Vagina (tissue), 2 donors: ENCODE results near the gene ZBTB20. TPM values are rescaled to one million over a fixed set of nuclear protein-coding genes. Genes with fewer than 3 reads are reported as not detected.

Source experiments
- DNase-seq, 2 donors: peaks; one replicate each; pipeline ENCODE4 v3.0.0-alpha.2; 2017; ENCODE audit errors: extremely low spot score in 2 of 2
- H3K27ac ChIP-seq: fragments of 200-600 bp; sonication (generic); one replicate; pipeline ENCODE4 v1.5.1; 2019
- H3K27me3 ChIP-seq: fragments of 200-600 bp; sonication (generic); one replicate; pipeline ENCODE4 v1.5.1; 2019
- H3K36me3 ChIP-seq, 2 donors: fragments of 200-600 bp; sonication (generic); one replicate each; pipeline ENCODE4 v1.5.1; 2017 to 2019
- H3K4me1 ChIP-seq: fragments of 200-600 bp; sonication (generic); one replicate; pipeline ENCODE4 v1.5.1; 2019
- H3K4me3 ChIP-seq, 2 donors: fragments of 200-600 bp; sonication (generic); 1 replicate in 1 of 2; 2 replicates in 1 of 2; pipeline ENCODE4 v1.5.1; 2016 to 2019
- H3K9me3 ChIP-seq: fragments of 200-600 bp; sonication (generic); one replicate; pipeline ENCODE4 v1.5.1; 2019
- CTCF ChIP-seq, 3 experiments: fragments of 450-650 bp in 2 of 3; fragments of 200-600 bp in 1 of 3; sonication (generic) in 1 of 3; IDR thresholded peaks; one replicate each; pipeline ENCODE4 v1.5.1; 2017 to 2019; ENCODE audit warnings: antibody characterized with exemption in 3 of 3, mild to moderate bottlenecking in 2 of 3, moderate library complexity in 2 of 3
- POLR2A ChIP-seq, 2 donors: fragments of 450-650 bp; IDR thresholded peaks; one replicate each; pipeline ENCODE4 v1.6.1; 2017; ENCODE audit warnings: antibody characterized with exemption in 2 of 2, mild to moderate bottlenecking in 2 of 2, moderate library complexity in 2 of 2
- POLR2AphosphoS5 ChIP-seq, 2 donors: sonication (generic); formaldehyde crosslinking; IDR thresholded peaks; one replicate each; pipeline ENCODE4 v1.9.0; 2017; ENCODE audit warnings: antibody characterized with exemption in 2 of 2, mild to moderate bottlenecking in 2 of 2, low read depth in 1 of 2; ENCODE audit not compliant: insufficient read depth in 1 of 2
- intact Hi-C: fragments of 100-400 bp; cut with DNase I; formaldehyde crosslinking; loops from one replicate; pipeline ENCODE4 v1.15.1; 2023
- total RNA-seq: library from RNA; depleted of rRNA; stranded (reverse); fragments of >200 nt; gene quantifications from one replicate; pipeline ENCODE4 v1.2.3, GENCODE V29; 2016

ZBTB20 gene
- total RNA-seq, 1 donor from 2014 or later: 64.8 TPM

GRCh38 chr3:114469070-114469469 lies 678.0 kb downstream of the ZBTB20 start:
- H3K9me3 ChIP-seq: no peaks in the 10 kb centered on the region
- no peaks in the 10 kb centered on the region for H3K4me1 ChIP-seq
- no peaks in the 10 kb centered on the region for H3K27me3 ChIP-seq
- no peaks in the 10 kb centered on the region for H3K36me3 ChIP-seq
- no peak for TF ChIP-seq POLR2AphosphoS5 (IDR thresholded peaks at IDR 0.05; ENCODE audit: insufficient read depth in 1 of 2, low read depth in 1 of 2)
- TF ChIP-seq CTCF (IDR thresholded peaks at IDR 0.05): no peak
- TF ChIP-seq POLR2A (IDR thresholded peaks at IDR 0.05): no peak
- no peak overlapping the region for H3K27ac ChIP-seq
- H3K4me3 ChIP-seq: no peak overlapping the region
- no peak for DNase-seq
- intact Hi-C loops: no loop called here

GRCh38 chr3:114466816-114467215 lies 680.3 kb downstream of the ZBTB20 start:
- intact Hi-C loops: no loop called here
- no peak overlapping the region for H3K27ac ChIP-seq
- H3K4me1 ChIP-seq: no peaks in the 10 kb centered on the region
- H3K27me3 ChIP-seq: no peaks in the 10 kb centered on the region
- H3K9me3 ChIP-seq: no peaks in the 10 kb centered on the region
- TF ChIP-seq CTCF (IDR thresholded peaks at IDR 0.05) (no peak), POLR2A (IDR thresholded peaks at IDR 0.05) (no peak), POLR2AphosphoS5 (IDR thresholded peaks at IDR 0.05; ENCODE audit: insufficient read depth in 1 of 2, low read depth in 1 of 2) (no peak)
- H3K4me3 ChIP-seq: no peak overlapping the region
- DNase-seq: no peak
- no peaks in the 10 kb centered on the region for H3K36me3 ChIP-seq

- no peak overlapping the region for H3K4me3 ChIP-seq
- no peaks in the 10 kb centered on the region for H3K9me3 ChIP-seq
- no peaks in the 10 kb centered on the region for H3K27me3 ChIP-seq
- no peak overlapping the region for H3K27ac ChIP-seq
- intact Hi-C loops: no loop called here
- DNase-seq: no peak
- H3K36me3 ChIP-seq: no peaks in the 10 kb centered on the region
- TF ChIP-seq CTCF (IDR thresholded peaks at IDR 0.05): no peak
- no peak for TF ChIP-seq POLR2A (IDR thresholded peaks at IDR 0.05)
- TF ChIP-seq POLR2AphosphoS5 (IDR thresholded peaks at IDR 0.05; ENCODE audit: insufficient read depth in 1 of 2, low read depth in 1 of 2): no peak
- no peaks in the 10 kb centered on the region for H3K4me1 ChIP-seq
Measured at GRCh38 chr3:114466251-114466650, 680.8 kb downstream of the ZBTB20 start.

GRCh38 chr3:114464548-114464947 lies 682.5 kb downstream of the ZBTB20 start:
- intact Hi-C loops: loop anchor here (5.0 kb wide), 1 partner anchor 172 kb away; the partner anchor contains the start of gene TIGIT
- no peaks in the 10 kb centered on the region for H3K36me3 ChIP-seq
- no peak overlapping the region for H3K4me3 ChIP-seq
- H3K27ac ChIP-seq: no peak overlapping the region
- H3K27me3 ChIP-seq: no peaks in the 10 kb centered on the region
- no peaks in the 10 kb centered on the region for H3K9me3 ChIP-seq
- TF ChIP-seq POLR2AphosphoS5 (IDR thresholded peaks at IDR 0.05; ENCODE audit: insufficient read depth in 1 of 2, low read depth in 1 of 2) (no peak), POLR2A (IDR thresholded peaks at IDR 0.05) (no peak), CTCF (IDR thresholded peaks at IDR 0.05) (no peak)
- DNase-seq: no peak
- no peaks in the 10 kb centered on the region for H3K4me1 ChIP-seq

- DNase-seq: no peak
- Histone ChIP-seq H3K27ac (no peak overlapping the region), H3K9me3 (no peaks in the 10 kb centered on the region), H3K36me3 (no peaks in the 10 kb centered on the region), H3K27me3 (no peaks in the 10 kb centered on the region), H3K4me3 (no peak overlapping the region), H3K4me1 (no peaks in the 10 kb centered on the region)
- intact Hi-C loops: loop anchor here (5.0 kb wide), 1 partner anchor 170 kb away; the partner anchor contains the start of gene TIGIT
- TF ChIP-seq POLR2A (IDR thresholded peaks at IDR 0.05) (no peak), CTCF (IDR thresholded peaks at IDR 0.05) (no peak), POLR2AphosphoS5 (IDR thresholded peaks at IDR 0.05; ENCODE audit: insufficient read depth in 1 of 2, low read depth in 1 of 2) (no peak)
Measured at GRCh38 chr3:114462750-114463149, 684.3 kb downstream of the ZBTB20 start.
